ENCODE results near the gene GIT2. TPM values are rescaled to one million over a fixed set of nuclear protein-coding genes. Genes with fewer than 3 reads are reported as not detected.

The GIT2 gene
- total RNA-seq, 1 experiment from 2014 or later: 40.0 TPM

DNA sequence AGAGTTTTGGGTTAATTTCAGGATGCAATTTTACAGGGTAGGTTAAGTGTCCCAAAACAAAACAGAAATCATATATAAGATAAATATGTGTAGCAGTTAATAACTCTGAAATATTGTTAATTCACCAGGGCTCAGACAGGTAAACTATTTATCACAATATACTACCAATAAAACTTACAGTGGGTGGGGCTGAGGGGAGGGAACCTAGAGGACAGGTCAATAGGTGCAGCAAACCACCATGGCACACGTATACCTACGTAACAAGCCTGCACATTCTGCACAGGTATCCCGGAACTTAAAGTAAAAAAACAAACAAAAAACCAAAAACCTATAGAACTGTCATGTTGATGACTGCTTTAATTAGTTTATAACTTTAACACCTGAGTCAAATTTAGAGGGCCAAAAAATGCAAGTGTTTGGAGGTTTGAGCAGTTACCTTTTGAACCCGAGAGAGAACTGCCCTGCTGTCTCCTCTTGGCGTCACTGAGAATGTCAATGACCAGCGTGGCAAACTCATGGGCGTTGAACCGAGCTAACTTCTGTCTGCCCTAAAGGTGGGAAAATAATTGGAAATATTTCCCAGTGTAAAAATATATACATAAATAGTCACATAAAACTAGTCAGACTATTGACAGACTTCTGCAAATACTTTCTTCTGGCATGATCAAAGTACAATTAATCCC lies 36.6 kb downstream of the GIT2 start:
- ChIA-PET CTCF (no interaction called here), POLR2A (no interaction called here)
- Histone ChIP-seq H3K27ac (ENCODE audit: low read length) (no peak overlapping the region), H3K27me3 (ENCODE audit: control insufficient read depth, insufficient read depth, low read length) (no peaks in the 10 kb centered on the region), H3K4me3 (ENCODE audit: low read depth in 2 of 2, low read length in 2 of 2) (no peak overlapping the region), H3K9me3 (ENCODE audit: control insufficient read depth, insufficient read depth, low read depth, low read length) (no peaks in the 10 kb centered on the region), H3K4me1 (ENCODE audit: control insufficient read depth, insufficient read depth, low read length) (no peaks in the 10 kb centered on the region), H3K36me3 (ENCODE audit: control insufficient read depth, insufficient read depth, low read length) (no peaks in the 10 kb centered on the region)
- BruUV-seq (replicated peaks): no TSS peak
- TF ChIP-seq SIN3A (IDR thresholded peaks at IDR 0.05; ENCODE audit: borderline replicate concordance, insufficient read depth, low read depth, low read length) (no peak), REST (IDR thresholded peaks at IDR 0.05; ENCODE audit: insufficient read depth in 1 of 2, low read depth in 2 of 2, low read length in 1 of 2) (no peak), POLR2AphosphoS5 (IDR thresholded peaks at IDR 0.05; ENCODE audit: low read depth, low read length) (no peak), TCF7L2 (IDR thresholded peaks at IDR 0.05; ENCODE audit: low read depth, low read length) (no peak), CTCF (IDR thresholded peaks at IDR 0.05) (no peak)
- DNase-seq (ENCODE audit: low read depth, low spot score) (no peak), ATAC-seq (no peak)
- intact Hi-C loops (cut with micrococcal nuclease; ENCODE audit: unreplicated experiment) (no loop called here), in situ Hi-C loops (cut with HindIII; ENCODE audit: low pct_unique_long_range_greater_than_20kb, low sequenced_read_pairs) (no loop called here)

- BruUV-seq (replicated peaks): no TSS peak
- TF ChIP-seq SIN3A (IDR thresholded peaks at IDR 0.05; ENCODE audit: borderline replicate concordance, insufficient read depth, low read depth, low read length): no peak
- no peak for TF ChIP-seq POLR2AphosphoS5 (IDR thresholded peaks at IDR 0.05; ENCODE audit: low read depth, low read length)
- TF ChIP-seq CTCF (IDR thresholded peaks at IDR 0.05): no peak
- no peak for TF ChIP-seq REST (IDR thresholded peaks at IDR 0.05; ENCODE audit: insufficient read depth in 1 of 2, low read depth in 2 of 2, low read length in 1 of 2)
- TF ChIP-seq TCF7L2 (IDR thresholded peaks at IDR 0.05; ENCODE audit: low read depth, low read length): no peak
- no peak for DNase-seq (ENCODE audit: low read depth, low spot score)
These were observed 37.8 kb downstream of the GIT2 start for GRCh38 chr12:109958374-109958773.

More at GRCh38 chr12:109958374-109958773, 37.8 kb downstream of the GIT2 start:
- H3K27me3 ChIP-seq (ENCODE audit: control insufficient read depth, insufficient read depth, low read length): no peaks in the 10 kb centered on the region
- CTCF ChIA-PET: interaction anchor here (0.7 kb wide), 1 partner anchor 30 kb away, joined by 4 read pairs; no protein-coding TSS in a partner anchor
- H3K27ac ChIP-seq (ENCODE audit: low read length): no peak overlapping the region
- H3K4me1 ChIP-seq (ENCODE audit: control insufficient read depth, insufficient read depth, low read length): no peaks in the 10 kb centered on the region
- H3K36me3 ChIP-seq (ENCODE audit: control insufficient read depth, insufficient read depth, low read length): no peaks in the 10 kb centered on the region
- no peak for ATAC-seq
- in situ Hi-C loops (cut with HindIII; ENCODE audit: low pct_unique_long_range_greater_than_20kb, low sequenced_read_pairs): no loop called here
- POLR2A ChIA-PET: no interaction called here
- no peak overlapping the region for H3K4me3 ChIP-seq (ENCODE audit: low read depth in 2 of 2, low read length in 2 of 2)
- intact Hi-C loops (cut with micrococcal nuclease; ENCODE audit: unreplicated experiment): no loop called here
- no peaks in the 10 kb centered on the region for H3K9me3 ChIP-seq (ENCODE audit: control insufficient read depth, insufficient read depth, low read depth, low read length)

Data from Panc1 (cell line).